ENCODE data around the gene FNDC3B. TPM values are rescaled to one million over a fixed set of nuclear protein-coding genes. Genes with fewer than 3 reads are reported as not detected.

The FNDC3B gene
- total and polyA plus RNA-seq, 2 of the 8 experiments (the other 6 are each of a cell fraction or from before 2014, with no cell fraction given): 14.1 to 44.4 TPM

DNA sequence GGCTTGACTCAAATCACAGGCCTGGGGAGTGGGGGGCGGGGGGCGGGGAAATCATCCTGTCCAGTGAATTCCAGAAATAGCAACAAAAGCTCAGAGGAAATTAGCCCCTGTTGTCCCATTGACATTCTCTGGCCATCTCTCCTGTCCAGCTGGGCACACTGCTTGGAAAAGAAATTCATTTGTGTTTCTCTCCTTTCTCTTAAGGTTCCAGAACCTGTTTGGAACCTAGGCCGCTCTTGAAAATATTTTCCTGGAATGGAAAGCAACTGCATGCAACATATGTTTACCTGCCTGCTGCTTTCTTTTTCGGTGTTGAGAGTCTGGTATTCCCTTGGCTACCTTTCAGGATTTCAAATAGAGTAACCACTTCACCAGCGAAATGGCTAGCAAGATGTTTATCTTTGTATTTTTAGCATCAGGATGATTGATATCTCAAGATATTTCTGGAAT is 239.8 kb downstream of the FNDC3B start (continued):
- TF ChIP-seq JUND (IDR thresholded peaks at IDR 0.05; ENCODE audit: low read length): no peak
